ENCODE data around the gene SNX25.
"Not testable (repeated sequence)": the region's sequence is repeated elsewhere in the genome, so short reads cannot be mapped to it uniquely, and the experiment has no call there.

The SNX25 gene

GRCh38 chr4:185229021-185229818 lies 19.8 kb downstream of the SNX25 start:
- no peak for DNase-seq (ENCODE audit: low read depth in 2 of 3, low spot score in 1 of 3)

DNA sequence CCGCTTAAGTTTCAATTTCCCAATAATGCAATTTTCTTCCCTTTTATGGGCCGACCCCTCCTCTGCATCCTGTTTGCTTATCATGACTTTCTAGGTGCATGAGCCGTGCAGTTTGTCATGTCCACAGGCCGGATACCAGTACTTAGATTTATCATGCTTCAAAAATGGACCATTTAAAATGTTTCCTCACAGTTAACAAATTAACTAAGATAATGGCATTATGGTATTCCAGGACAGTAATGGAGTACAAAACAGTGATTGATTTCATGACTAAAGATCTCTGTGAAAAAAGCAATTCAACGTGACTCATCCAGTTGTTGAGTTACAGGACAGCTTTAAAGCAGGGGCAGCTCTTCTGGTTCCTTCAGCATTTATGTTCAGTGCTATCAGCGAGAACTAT lies 23.0 kb downstream of the SNX25 start:
- no peak for DNase-seq (ENCODE audit: low read depth in 2 of 3, low spot score in 1 of 3)

DNA sequence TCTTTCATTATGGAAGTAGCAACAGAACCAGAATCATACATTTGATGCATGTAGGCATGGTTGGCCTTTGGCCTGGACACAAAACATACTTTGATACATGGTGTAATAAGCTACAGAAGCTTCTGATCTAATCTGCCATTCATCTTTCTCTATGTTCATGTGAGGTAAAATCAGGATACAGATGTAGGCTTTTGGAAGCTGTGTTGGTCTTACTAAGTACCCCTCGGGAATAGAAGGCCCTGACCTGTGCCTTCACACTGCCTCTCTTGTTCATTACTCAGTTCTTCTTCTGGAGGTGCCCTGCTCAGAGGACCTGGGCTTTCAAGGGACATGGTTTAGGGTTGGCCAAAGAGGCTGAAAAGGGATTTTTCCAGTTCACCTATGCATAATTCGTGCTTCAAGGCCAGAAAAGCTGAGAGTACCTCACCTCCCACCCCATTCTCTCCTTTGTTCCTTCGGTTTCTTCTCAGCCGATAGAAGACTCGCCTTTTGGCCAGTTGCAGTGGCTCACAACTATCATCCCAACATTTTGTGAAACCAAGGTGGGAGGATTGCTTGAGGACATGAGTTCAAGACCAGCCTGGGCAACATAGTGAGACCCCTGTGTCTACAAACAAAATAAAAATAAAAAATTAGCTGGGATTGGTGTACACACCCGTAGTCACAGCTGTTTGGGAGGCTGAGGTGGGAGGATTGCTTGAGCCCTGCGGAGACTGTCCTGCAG lies 25.9 kb downstream of the SNX25 start:
- DNase-seq (ENCODE audit: low read depth in 2 of 3, low spot score in 1 of 3): no peak

DNA sequence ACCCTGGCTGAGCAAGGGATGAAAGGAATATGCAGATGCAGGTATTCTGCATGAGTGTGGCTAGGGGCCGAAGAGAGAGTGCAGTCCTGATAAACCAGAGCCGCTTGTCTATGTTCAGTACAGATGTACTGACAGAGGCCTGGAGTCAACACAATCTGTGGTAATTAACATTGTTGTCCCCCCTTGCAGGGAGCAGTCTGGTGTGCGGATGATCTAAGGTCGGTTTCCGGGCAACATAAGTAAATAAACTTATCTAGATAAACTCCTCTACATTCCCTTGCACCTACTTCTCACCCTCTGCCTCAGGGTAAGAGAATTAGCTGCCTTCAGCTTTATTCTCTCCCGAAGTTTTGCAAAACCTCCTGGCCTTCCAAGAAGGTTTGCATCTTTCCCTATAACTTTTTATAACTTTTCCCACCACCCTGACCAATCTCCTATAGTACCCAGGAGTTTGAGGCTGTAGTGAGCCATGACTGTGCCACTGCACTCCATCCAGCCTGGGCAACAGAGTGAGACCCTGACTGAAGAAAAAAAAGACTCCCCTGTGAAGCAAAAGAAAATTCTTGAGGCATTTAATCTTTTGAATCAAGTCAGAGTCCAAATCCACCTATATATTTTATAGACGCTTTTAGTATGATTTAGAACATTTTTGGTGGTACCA lies 26.6 kb downstream of the SNX25 start:
- DNase-seq (ENCODE audit: low read depth in 2 of 3, low spot score in 1 of 3): no peak

GRCh38 chr4:185237175-185237574 lies 27.8 kb downstream of the SNX25 start:
- DNase-seq (ENCODE audit: low read depth in 2 of 3, low spot score in 1 of 3): no peak

DNA sequence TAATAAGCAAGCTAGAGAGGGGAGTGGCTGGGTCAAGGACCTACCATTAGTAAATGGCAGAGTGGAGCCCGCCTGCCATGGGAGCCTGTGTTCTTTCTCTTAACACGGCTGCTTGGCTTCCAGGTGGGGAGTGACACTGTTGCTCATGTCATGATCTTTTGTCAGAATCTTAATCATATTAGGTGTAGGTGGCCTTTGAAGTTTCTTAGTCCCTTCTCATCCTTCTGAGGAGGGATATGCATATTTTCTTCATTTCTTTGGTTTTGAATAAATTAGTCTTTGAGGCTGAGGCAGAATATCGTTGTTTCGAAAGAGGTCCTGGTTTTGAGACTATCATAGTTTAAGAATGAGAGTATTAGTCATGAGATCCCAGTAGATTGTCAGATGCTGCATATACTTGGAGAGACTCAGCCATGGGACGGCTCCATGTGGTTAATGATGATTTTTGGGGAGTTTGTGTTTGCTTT lies 28.9 kb downstream of the SNX25 start:
- peak in 2 of 3 donors; percentile 20 to 24 for DNase-seq (ENCODE audit: low read depth in 2 of 3, low spot score in 1 of 3)

- DNase-seq (ENCODE audit: low read depth in 2 of 3, low spot score in 1 of 3): no peak
Observed at GRCh38 chr4:185238750-185239149, 29.4 kb downstream of the SNX25 start.

GRCh38 chr4:185240486-185240885 lies 31.1 kb downstream of the SNX25 start:
- not testable (repeated sequence) for DNase-seq (ENCODE audit: low read depth in 2 of 3, low spot score in 1 of 3)

DNA sequence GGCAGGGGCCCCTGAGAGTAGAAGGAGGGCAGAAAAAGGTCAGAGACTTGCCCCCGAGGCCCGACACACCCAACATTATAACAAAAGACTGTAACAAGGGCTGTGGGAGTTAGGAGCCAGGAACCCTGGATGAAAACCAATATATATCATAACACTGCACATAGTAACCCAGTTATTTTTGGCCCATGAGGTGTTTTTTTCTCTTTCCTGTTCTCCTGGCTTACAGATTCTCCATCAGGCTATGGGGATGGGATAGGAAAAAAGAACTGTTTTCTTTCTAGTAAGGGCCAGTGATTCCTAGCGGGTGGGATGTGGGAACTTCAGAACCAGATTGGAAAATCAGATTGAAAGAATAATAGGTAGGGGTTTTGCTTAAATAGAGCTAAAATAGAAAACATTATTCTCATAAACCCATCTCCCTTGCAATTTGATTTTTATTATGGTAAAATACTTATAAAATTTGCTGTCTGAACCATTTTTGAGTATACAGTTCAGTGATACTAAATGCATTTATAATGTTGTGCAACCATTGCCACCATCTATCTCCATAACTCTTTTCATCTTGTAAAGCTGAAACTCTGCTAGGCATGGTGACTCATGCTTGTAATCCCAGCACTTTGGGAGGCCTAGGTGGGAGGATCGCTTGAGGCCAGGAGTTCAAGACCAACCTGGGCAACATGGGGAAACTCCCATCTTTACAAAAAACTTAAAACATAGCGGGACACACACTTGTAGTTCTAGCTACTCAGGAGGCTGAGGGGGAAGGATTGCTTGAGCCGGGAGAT lies 33.5 kb downstream of the SNX25 start:
- no peak for DNase-seq (ENCODE audit: low read depth in 2 of 3, low spot score in 1 of 3)

DNA sequence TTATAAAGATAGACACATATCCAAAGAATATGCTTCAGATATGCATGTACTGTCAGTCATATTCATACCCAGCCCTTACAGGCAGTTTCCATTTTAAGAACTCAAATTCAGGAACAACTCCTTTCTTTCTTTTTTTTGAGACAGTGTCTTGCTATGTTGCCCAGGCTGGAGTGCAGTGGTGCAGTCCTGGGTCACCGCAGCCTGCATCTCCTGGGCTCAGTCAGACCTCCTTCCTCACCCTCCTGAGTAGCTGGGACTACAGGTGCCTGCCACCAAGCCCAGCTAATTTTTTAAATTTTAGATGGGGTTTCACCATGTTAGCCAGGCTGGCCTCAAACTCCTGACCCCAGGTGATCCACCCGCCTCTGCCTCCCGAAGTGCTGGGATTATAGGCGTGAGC lies 34.5 kb downstream of the SNX25 start:
- no peak for DNase-seq (ENCODE audit: low read depth in 2 of 3, low spot score in 1 of 3)

- no peak for DNase-seq (ENCODE audit: low read depth in 2 of 3, low spot score in 1 of 3)
Observed at GRCh38 chr4:185244763-185245162, 35.4 kb downstream of the SNX25 start.

GRCh38 chr4:185246453-185246852 lies 37.1 kb downstream of the SNX25 start:
- DNase-seq (ENCODE audit: low read depth in 2 of 3, low spot score in 1 of 3): no peak

DNA sequence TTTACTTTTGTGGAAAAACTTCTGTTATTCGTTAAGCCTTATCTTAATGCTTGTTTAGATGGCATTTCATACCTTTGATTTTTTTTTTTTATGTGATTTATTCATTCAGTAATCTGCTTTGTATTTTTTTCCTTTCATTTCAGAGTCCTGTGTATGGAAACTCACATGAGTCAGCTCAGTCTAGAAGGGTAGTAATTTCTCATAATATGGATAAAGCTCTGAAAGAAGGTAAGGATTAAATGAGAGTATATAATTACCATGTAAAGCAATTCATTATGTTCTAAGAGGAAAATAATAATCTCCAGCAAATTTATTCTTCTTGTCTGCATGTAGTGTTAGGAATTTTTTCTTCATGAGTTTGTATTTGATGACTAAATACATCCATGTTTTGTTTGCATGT lies 37.8 kb downstream of the SNX25 start:
- no peak for DNase-seq (ENCODE audit: low read depth in 2 of 3, low spot score in 1 of 3)

DNA sequence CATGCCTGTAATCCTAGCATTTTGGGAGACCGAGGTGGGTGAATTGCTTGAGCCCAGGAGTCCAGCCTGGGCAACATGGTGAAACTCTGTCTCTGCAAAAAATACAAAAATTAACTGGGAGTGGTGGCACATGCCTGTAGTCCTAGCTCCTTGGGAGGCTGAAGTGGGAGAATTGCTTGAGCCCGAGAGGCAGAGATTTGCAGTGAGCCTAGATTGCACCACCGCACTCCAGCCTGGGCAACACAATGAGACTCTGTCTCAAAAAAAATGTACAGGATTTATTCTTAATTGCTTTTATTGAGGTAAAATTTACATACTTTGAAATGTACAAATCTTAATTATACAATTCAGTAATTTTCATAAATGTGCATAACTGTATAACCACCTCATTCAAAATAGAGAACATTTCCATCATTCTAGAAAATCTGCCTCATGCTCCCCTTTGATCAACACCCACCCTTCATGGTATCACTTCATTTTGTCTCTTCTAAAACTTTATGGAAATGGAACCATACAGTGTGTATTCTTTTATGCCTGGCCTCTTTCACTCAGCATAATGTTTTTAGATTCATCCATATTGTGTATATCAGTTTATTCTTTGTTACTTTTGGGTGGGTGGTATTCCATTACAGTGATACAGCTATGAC lies 39.1 kb downstream of the SNX25 start:
- DNase-seq (ENCODE audit: low read depth in 2 of 3, low spot score in 1 of 3): no peak

GRCh38 chr4:185249105-185249504 lies 39.7 kb downstream of the SNX25 start:
- no peak for DNase-seq (ENCODE audit: low read depth in 2 of 3, low spot score in 1 of 3)

DNA sequence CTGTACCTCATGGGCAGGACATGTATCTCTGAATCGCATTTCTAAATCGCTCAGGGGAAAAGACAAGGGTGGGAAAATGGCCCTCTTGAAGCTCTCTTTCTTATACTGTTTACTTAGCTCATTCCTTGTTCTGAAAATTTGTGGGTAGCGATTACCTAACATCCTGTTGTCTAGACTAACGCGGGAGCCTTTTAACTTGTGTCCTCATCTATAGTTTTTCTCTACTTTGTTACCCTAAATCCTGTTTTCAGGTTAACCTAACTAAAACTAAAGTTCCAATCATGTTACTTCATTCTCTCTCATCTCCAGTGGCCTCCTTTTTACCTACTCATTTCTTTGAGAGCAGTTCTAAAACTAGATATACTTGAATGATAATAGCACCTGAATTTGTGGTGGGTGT lies 45.0 kb downstream of the SNX25 start:
- no peak for DNase-seq (ENCODE audit: low read depth in 2 of 3, low spot score in 1 of 3)

GRCh38 chr4:185255868-185256267 lies 46.5 kb downstream of the SNX25 start:
- DNase-seq (ENCODE audit: low read depth in 2 of 3, low spot score in 1 of 3): no peak

DNA sequence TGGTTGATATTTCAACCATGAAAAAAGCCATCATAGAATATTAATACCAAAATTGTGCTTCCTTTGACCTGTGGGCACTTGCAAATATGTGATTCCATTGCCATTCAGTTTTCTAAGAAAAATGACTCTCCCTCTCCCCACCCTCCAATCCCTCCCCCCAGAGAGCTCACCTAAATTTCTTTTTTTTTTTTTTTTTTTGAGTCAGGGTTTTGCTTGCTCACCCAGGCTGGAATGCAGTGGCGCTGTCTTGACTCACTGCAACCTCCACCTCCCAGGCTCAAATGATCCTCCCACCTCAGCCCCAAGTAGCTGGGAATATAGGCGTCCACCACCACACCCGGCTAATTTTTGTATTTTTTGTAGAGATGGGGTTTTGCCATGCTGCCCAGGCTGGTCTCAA lies 47.0 kb downstream of the SNX25 start:
- DNase-seq (ENCODE audit: low read depth in 2 of 3, low spot score in 1 of 3): no peak

DNA sequence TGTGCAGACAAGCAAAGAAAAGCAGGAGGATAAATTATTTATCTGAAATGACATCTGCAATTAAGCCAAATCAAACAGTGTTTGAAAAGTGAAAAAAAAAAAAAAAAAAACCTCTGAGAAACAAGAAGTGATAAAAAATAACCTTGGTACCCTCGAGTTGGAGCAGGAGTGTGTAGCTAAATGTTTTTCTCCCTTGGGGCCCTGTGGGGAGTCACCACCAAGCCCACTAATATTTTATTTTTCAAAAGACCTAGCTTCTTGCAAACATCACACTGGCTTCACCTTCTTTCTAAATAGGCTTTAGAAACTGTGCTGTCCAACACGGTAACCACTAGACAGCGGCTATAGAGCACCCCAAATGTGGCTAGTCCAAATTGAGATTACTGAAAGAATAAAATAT lies 47.7 kb downstream of the SNX25 start:
- no peak for DNase-seq (ENCODE audit: low read depth in 2 of 3, low spot score in 1 of 3)

GRCh38 chr4:185257694-185258093 lies 48.3 kb downstream of the SNX25 start:
- DNase-seq (ENCODE audit: low read depth in 2 of 3, low spot score in 1 of 3): no peak

DNA sequence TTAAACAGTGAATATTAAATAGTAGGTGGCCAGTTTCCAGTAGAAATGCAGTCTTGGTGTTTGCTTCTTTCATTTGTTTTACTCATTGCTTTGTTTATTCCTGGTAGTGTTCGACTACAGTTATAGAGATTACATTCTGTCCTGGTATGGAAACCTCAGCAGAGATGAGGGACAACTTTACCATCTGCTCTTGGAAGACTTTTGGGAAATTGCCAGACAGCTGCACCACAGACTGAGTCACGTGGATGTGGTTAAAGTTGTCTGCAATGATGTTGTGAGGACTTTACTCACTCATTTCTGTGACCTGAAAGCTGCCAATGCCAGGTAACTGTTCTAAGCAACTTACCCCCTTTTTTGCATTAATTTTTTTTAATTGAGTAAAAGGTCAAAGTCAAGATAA lies 49.3 kb downstream of the SNX25 start:
- DNase-seq (ENCODE audit: low read depth in 2 of 3, low spot score in 1 of 3): not testable (repeated sequence)

All from stimulated activated CD4-positive, alpha-beta T cell treated with anti-CD3 and anti-CD28 coated beads, Interleukin-12 subunit alpha, Interleukin-12 subunit beta, amount 100 ng/mL, for 48 hours (primary cell).